Measurements from ENCODE around the gene ATP2B3. TPM values are rescaled to one million over a fixed set of nuclear protein-coding genes. Genes with fewer than 3 reads are reported as not detected.

Gene ATP2B3
- total and polyA plus RNA-seq, 9 of the 15 experiments (the other 6 are each of a cell fraction or from before 2014, with no cell fraction given): 0.04 TPM; not detected in 8

DNA sequence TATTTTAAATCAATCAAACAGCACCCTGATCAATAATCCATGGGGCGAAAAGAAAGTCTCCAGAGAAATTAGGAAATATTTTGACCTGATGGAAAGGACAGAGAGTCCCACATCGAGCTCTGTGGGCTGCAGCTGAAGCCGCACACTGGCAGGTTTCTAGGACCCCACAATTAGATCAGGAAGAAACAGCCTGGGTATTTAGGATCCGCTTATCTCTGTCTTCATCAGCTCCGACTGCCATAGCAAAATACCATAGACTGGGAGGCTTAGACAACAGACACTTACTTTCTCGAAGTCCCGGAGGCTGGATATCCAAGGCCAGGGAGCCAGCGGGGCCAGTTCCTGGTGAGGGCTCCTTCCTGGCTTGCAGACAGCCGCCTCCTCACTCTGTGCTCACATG, 45.1 kb downstream of the ATP2B3 start (continued):
- TF ChIP-seq, protein P1, sequence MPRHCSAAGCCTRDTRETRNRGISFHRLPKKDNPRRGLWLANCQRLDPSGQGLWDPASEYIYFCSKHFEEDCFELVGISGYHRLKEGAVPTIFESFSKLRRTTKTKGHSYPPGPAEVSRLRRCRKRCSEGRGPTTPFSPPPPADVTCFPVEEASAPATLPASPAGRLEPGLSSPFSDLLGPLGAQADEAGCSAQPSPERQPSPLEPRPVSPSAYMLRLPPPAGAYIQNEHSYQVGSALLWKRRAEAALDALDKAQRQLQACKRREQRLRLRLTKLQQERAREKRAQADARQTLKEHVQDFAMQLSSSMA (CRISPR knock-in tag; IDR thresholded peaks at IDR 0.05): no peak
- TF ChIP-seq GTF2A2 (tag; IDR thresholded peaks at IDR 0.05): no peak

DNA sequence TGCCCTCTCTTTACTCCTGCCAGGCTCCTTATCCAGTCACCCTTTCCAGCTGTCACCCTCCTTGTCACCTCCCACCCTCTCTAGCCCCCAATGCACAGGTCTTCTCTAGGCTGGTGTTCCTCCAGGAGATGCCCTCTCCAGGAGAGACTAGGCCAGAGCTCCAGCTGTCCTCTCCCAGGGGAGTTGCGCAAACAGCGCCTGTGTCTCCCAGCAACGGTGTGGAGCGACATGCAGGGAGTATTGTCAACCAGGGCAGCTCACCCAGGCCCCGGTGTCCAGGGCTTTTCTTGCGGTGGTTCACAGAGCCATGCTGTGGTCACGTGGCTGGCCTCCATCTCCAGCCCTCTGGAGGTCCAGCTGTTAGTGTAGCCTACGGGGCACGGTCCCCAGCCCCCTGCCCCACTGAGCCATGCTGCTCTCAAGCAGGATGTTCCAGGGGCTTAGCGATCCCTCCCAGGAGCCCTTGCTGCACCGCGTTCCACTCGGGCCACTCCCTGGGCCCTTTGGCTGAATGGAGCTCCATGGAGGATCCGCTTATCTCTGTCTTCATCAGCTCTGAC, 46.7 kb downstream of the ATP2B3 start:
- H3K27ac ChIP-seq (ENCODE audit: extremely low read depth, low read depth, low read length): no peak overlapping the region
- POLR2A ChIA-PET: interaction anchor here (0.5 to 1.6 kb wide), 6 partner anchors 9 to 532 kb away, joined by 3 to 5 read pairs (median 3); no protein-coding TSS in a partner anchor
- 0 out of 4 replicates have a peak overlapping the region, but pooled peaks of 1 of the 2 experiments have one; percentile 28 for H3K9ac ChIP-seq (ENCODE audit: insufficient read depth in 1 of 2, low read depth in 2 of 2, low read length in 2 of 2)
- intact Hi-C loops (cut with micrococcal nuclease) (no loop called here), in situ Hi-C loops (cut with MboI) (no loop called here)
- ATAC-seq (peak; percentile 40), FAIRE-seq (no peak), DNase-seq (ENCODE audit: extremely low read depth in 1 of 4, low spot score in 3 of 4) (peak in 2 of 4 experiments; percentile 18 to 23)
- H3K4me1 ChIP-seq (replicated peaks in 1 of 2; ENCODE audit: control insufficient read depth in 2 of 2, insufficient read depth in 2 of 2, low read length in 2 of 2): peaks cover 0 to 23% of the 10 kb centered on the region in 2 experiments; a peak in 3 of 5 replicates
- H2AFZ ChIP-seq (ENCODE audit: low read depth, low read length): peak overlapping the region; percentile 54; the same call in 1 of the 2 replicates
- CTCF ChIA-PET (ENCODE audit: low intra/inter-chr PET ratio): no interaction called here
- H3K36me3 ChIP-seq (ENCODE audit: control insufficient read depth, insufficient read depth, low read length): no peaks in the 10 kb centered on the region
- no peaks in the 10 kb centered on the region for H3K79me2 ChIP-seq (ENCODE audit: control insufficient read depth, insufficient read depth, low read length)
- no peaks in the 10 kb centered on the region for H3K9me3 ChIP-seq (replicated peaks; ENCODE audit: control insufficient read depth, insufficient read depth, low read depth, low read length)
- peaks cover 5% of the 10 kb centered on the region; the same call in 1 of the 2 replicates for H4K20me1 ChIP-seq (replicated peaks; ENCODE audit: control insufficient read depth, insufficient read depth, low read length)
- no peaks in the 10 kb centered on the region for H3K9me1 ChIP-seq (ENCODE audit: control insufficient read depth, insufficient read depth, low read length)
- H3K4me2 ChIP-seq (ENCODE audit: insufficient read depth, low read length): no peak overlapping the region
- no peak overlapping the region for H3K4me3 ChIP-seq
- peaks cover 30 to 79% of the 10 kb centered on the region in 2 experiments; a peak in 4 of 5 replicates for H3K27me3 ChIP-seq (ENCODE audit: control insufficient read depth in 2 of 2, insufficient read depth in 2 of 2, low read length in 2 of 2)
- BruUV-seq (replicated peaks): no TSS peak
- 18% methylated on average over 12 of the region's 14 CpGs for WGBS (ENCODE audit: insufficient coverage, low coverage, missing lambda C conversion rate)
- no peak for TF ChIP-seq PCBP1 (IDR thresholded peaks at IDR 0.05; ENCODE audit: low read depth, low read length, poor library complexity, severe bottlenecking)
- TF ChIP-seq SREBF1 (IDR thresholded peaks at IDR 0.05; ENCODE audit: borderline replicate concordance, low read depth, low read length): no peak
- peak; percentile 60 for TF ChIP-seq USF1 (CRISPR knock-in tag; IDR thresholded peaks at IDR 0.05)
- TF ChIP-seq RFX1 (IDR thresholded peaks at IDR 0.05): peak; percentile 66
- no peak for TF ChIP-seq RNF219 (CRISPR knock-in tag; IDR thresholded peaks at IDR 0.05)
- TF ChIP-seq CEBPB (tag; IDR thresholded peaks at IDR 0.05): peak; percentile 93
- no peak for TF ChIP-seq SRSF3 (IDR thresholded peaks at IDR 0.05; ENCODE audit: insufficient read depth, low read length)
- peak; percentile 29; the same call in 1 of the 2 replicates for TF ChIP-seq PKNOX1 (IDR thresholded peaks at IDR 0.05)
- TF ChIP-seq, protein P2, sequence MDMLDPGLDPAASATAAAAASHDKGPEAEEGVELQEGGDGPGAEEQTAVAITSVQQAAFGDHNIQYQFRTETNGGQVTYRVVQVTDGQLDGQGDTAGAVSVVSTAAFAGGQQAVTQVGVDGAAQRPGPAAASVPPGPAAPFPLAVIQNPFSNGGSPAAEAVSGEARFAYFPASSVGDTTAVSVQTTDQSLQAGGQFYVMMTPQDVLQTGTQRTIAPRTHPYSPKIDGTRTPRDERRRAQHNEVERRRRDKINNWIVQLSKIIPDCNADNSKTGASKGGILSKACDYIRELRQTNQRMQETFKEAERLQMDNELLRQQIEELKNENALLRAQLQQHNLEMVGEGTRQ (CRISPR knock-in tag; IDR thresholded peaks at IDR 0.05): peak; percentile 69
- TF ChIP-seq TSC22D4 (tag; IDR thresholded peaks at IDR 0.05): no peak
- no peak for TF ChIP-seq KAT8 (IDR thresholded peaks at IDR 0.05; ENCODE audit: low read depth)
- TF ChIP-seq CEBPG (CRISPR knock-in tag; IDR thresholded peaks at IDR 0.05): peak; percentile 66
- TF ChIP-seq CEBPG (tag; conservative IDR thresholded peaks at IDR 0.05 in 1 of 2, IDR thresholded peaks at IDR 0.05 in 1 of 2): peak; percentile 51 to 73; a peak in 3 of 4 replicates

Data from K562 (cell line).